ENCODE results near the gene ARMC6.

- TF ChIP-seq, protein P1, sequence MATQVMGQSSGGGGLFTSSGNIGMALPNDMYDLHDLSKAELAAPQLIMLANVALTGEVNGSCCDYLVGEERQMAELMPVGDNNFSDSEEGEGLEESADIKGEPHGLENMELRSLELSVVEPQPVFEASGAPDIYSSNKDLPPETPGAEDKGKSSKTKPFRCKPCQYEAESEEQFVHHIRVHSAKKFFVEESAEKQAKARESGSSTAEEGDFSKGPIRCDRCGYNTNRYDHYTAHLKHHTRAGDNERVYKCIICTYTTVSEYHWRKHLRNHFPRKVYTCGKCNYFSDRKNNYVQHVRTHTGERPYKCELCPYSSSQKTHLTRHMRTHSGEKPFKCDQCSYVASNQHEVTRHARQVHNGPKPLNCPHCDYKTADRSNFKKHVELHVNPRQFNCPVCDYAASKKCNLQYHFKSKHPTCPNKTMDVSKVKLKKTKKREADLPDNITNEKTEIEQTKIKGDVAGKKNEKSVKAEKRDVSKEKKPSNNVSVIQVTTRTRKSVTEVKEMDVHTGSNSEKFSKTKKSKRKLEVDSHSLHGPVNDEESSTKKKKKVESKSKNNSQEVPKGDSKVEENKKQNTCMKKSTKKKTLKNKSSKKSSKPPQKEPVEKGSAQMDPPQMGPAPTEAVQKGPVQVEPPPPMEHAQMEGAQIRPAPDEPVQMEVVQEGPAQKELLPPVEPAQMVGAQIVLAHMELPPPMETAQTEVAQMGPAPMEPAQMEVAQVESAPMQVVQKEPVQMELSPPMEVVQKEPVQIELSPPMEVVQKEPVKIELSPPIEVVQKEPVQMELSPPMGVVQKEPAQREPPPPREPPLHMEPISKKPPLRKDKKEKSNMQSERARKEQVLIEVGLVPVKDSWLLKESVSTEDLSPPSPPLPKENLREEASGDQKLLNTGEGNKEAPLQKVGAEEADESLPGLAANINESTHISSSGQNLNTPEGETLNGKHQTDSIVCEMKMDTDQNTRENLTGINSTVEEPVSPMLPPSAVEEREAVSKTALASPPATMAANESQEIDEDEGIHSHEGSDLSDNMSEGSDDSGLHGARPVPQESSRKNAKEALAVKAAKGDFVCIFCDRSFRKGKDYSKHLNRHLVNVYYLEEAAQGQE (IDR thresholded peaks at IDR 0.05; ENCODE audit: low read depth) = no peak
- TF ChIP-seq YY1 (IDR thresholded peaks at IDR 0.05; ENCODE audit: low read depth) (no peak), FOXM1 (IDR thresholded peaks at IDR 0.05; ENCODE audit: borderline replicate concordance, low read depth) (no peak), RAD21 (IDR thresholded peaks at IDR 0.05; ENCODE audit: low read depth) (no peak)
Observed at GRCh38 chr19:19057317-19057716, 23.9 kb downstream of the ARMC6 start.
